Fibroblast of skin of abdomen (primary cell): Measurements from ENCODE around the gene PVALB.

Experiments used
- DNase-seq: peaks from one replicate; pipeline ENCODE4 v3.0.0-alpha.2; 2013

Gene PVALB

DNA sequence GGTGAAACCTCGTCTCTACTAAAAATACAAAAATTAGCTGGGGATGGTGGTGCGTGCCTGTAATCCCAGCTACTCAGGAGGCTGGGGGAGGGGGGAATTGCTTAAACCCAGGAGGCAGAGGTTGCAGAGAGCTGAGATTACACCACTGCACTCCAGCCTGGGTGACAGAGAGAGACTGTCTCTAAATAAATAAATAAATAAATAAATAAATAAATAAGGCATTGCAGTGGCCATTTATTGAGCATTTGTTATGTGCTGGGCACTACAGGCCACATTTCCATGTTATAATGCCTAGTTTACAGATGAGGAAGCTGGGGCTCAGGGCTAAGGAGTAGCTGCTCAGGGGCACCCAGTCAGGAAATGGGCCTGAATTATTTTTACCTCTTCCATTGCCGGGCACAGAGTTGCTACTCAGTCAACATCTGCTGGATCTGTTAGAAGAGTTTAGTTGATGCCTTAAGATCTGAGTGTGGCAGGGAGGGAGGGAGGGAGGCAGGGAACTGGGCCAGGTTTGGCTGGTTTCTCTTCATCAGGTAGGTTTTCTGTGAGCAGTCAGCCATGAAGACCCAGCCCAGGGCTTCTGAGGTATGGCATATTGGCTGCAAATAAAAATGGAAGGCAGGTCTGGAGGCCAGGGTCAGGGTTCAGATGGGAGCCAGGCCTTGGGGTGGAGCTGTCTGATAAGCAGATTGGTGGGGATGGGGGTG, 5.6 kb downstream of the PVALB start:
- no peak for DNase-seq

DNA sequence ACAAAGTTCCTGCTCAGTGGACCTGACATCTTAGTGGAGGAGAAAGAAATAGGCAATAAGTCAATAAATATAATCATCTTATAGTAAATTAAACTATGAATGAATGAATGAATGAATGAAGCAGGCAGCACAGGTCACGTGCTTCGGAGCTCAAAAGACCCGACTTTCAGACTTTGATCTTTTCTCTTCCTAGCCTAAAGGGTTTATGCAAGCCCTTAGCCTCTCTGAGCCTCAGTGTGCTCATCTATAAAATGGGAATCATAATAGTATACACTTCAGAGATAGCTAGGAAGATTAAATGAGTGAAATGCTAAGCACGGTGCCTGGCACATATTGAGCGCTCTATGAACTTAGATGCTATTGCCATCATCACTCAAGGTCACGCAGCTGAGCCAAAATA, 7.5 kb downstream of the PVALB start:
- no peak for DNase-seq

DNA sequence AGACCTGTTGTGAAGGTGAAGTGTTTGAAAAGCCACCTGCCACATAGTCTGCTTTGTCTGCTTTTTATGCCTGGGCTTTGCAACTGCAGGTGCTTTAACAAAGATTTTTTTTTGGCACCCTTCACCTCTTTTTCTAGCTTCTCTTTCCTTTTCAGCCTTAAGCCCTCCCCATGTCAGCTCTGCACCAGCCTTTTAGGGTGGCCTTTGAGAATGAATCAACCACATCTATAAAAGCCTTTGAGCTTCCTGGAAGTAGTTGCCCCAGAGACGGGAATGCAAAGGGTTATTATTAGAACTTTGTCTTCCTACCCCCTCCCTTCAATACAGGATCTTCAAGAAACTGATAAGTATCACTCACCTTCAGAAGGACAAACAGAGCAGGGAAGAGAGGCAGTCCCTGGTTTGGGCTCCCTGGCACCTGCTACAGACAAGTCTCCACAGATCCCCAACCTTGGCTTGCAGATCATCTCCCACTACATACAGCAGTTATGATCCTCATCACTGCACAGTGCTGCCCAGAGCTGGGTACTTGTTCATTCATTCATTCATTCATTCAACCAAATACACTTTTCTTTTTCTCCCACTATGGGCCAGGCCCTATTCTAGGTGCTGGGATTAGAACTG, 8.0 kb downstream of the PVALB start:
- no peak for DNase-seq

DNA sequence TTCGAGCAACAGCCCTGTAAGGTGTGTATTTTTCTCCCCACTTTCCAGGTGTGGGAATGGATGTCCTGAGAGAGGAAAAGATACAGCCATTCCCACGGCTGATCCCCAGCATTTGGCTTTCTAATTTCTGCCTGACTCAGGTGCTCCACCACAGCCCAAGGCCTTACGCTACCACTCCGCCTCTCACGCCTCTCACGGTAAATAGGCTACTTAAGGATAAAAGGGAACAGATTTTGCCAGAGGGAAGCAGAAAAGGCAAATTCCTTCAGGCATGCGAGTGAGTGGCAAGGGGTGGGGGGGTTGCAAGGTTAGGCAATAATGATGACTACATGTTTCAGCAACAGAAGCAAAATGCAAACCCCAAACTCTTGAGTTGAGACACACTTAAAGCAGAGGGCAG, 9.2 kb downstream of the PVALB start:
- DNase-seq = no peak

DNA sequence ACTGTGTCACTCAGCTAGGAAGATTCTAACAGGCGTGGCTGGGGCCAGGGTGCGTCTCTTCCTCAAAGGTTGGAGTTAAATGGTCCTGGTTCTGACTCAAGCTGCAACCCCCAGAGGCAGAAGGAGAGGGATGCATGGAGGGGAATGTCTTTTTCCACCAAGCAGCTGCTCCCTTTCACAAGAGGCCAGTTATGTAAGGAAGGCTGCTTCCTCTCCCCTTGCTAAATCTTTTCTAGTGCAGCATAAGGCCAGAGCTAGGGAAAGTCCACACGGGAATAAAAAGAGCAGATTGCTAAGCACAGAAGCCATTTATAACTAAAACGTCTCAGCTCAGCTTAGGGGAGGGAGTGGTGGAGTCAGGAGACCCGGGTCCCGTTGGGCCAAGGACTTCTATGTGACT, 10.0 kb downstream of the PVALB start:
- no peak for DNase-seq

DNA sequence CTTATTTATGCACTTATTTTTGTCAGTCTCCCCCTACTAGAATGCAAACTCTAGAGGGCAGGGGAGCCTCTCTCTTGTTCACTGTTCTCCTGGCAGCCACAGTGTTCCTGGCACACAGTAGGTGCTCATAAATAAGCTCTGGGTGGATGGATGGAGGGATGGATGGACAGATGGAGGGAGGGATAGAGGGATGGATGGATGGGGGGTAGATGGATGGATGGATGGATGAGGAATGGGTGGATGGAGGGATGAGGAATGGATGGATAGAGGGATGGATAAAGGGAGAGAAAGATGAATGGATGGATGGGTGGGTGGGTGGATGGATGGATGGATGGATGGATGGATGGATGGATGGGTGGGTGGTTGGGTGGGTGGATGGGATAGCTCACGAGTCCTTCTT, 13.5 kb downstream of the PVALB start:
- DNase-seq = no peak

DNA sequence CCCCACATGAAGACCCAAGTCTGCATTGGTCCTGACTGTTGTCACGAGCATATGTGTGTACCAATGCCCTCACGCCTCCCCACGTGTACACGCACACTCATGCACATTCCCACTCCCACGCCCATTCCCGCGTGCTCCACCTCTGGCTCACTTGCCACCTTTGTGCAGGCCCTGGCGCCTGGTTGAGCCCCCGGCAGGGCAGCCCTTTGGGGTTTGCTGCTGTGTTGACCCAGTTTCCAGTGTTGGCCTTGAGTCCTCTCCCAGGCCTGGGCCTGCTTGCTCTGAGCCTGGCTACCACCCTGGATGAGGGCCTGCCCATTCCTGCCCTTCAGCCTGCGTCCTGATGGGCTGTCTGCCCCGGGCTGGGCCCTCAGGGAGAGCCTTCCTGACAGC, 18.2 kb downstream of the PVALB start:
- DNase-seq = no peak

DNA sequence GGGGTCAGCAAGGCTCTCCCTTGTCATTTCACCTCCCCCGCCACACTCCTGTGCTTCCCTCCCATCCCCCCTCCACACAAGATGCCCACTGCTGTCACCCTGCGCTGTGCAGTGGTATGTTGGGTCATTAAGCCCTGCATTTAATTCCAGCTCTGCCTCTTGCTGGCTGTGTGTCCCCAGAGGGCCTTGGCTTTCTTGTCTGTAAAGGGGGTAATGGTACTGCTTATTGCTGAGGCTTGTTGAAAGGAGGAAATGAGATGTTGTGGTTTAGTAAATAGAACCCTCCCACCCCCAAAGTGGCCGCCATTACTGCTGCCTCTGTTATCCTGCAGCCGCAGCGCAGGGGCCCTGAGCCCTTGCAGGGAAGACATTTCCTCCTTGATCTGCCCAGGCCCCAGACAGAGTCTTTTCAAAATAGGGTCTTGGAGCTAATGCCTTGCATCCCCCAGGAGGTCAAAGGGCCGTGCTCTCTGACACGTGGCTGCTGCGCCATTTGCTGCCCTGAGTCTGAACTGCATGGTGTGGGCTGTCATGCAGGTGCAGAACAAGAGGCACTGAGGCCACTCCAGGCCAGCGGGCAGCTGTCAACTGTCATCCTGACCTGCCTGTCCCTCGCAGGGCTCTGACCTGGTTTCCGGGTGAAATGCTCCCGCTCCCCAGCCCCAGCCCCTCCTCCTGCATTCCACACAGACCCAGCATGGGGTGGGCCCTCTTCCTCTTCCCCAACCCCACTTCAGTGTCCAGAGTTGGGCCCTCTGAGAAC, 18.7 kb downstream of the PVALB start:
- no peak for DNase-seq

DNA sequence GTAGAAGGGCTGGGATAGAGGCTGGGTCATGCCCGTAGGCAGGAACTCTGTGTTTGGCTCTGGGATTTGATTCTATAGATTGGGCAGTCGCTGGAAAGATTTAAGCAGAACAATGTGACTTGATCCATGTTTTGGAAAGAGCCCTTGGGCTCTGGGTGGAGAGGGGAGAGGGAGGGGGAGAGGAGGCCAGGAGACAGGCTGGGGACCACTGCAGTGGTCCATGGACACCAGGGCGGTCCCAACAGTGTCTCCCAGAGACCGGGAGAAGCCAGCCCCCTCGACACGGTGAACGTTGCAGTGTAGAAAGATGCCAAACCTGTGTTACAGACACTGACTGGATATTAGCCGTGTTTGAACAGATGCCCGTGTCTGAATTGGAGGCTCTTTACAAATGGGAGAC, 19.5 kb downstream of the PVALB start:
- no peak for DNase-seq

DNA sequence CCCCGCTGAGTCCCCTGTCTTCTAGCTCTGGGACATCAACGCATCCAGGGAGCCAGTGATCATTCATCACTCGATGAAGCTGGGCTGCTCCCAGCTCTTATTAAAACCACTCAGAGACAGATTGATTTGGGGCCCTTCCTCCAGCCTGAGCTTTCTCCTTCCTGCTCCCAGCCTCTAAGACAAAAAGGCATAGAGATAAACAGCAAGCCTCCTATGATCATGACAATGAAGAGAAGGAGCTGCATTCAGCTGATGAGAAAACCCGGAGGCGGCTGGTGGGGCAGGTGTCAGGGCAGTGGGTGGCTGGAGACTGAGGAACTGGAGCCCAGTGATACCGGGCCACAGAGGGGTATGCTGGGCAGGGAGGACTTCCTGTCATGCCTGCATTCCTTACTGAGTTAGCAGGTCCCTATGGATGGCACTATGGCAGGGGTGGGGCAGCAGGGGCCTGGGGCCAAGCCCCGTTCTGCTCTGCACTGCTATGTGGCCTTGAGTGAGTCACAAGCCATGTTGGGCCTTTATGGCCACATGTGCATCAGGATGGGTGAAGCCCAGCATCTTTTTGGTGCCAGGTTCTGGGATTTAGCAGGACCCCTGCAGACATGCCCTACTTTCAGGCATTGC, 20.2 kb downstream of the PVALB start:
- no peak for DNase-seq

DNA sequence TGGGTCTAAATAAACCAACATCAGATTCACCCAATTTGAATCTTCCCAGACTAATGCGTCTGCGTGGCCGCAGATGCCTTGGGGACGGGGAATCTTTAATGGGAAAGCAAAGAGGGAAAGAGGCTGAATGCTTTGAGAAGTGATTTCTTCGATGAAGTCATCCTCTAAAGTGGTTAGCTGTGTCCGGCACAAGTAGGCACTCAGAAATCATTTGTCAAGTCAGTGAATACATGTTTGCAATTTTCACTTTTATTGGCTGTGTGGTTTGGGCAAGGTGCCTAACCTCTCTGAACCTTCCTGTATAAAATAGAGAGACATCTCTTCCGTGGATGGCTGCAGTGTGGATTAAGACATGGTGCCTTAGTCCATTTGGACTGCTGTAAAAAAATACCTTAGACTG, 21.2 kb downstream of the PVALB start:
- DNase-seq = no peak

DNA sequence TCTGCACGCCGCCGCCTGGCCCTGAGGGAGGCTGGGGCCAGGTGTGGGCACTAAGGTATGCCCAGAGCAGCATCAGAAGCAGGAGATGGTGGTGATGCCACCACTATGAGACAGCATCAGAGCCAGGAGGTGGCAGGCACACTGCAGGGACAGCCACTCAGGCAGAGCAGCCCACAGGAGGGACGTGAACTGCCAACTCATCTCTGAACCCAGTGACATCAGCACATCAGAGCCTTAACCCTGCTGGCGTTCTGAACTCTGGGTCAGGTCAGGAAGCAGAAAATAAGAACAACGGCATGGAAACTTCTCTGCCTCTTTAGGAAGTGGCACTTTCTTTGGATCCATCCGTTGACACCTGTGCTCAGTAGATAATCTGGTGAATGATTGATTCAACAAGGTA, 26.2 kb downstream of the PVALB start:
- no peak for DNase-seq

DNA sequence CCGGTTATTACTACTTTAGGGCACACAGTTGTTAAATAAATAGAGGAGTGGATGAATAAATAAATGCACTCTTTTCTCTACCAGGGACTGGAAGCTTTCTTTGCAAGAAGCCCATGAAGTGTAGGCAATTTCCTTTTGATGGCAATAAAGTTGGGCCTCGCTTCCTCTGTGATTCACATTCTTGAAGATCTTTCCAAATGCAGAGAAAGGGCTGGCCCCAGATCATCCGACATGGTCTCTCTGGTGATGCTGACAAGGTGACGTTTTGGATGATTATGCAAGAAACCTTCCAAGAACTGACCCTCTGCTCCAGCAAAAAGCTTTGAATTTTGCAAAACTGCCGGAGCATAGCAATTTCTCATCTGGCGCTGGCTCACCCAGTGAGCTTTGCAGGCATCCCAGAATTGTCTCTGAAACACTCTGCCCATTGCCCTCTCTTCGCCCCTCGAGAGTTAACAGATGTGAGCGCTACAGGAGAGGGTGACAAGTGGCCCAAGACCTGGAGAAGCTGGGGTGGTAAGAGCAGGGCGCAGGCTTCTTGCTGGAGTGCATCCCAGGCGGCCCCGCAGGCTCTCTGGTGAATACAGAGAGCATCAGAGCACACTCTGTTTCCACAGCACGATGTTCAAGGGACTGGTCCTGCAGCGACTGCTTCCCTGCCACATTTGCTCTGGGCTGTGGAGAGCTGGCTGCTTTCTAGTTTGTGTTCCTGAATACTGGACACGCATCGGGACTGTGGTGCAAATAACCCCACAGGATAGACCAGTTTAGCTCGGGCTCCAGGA, 29.4 kb downstream of the PVALB start:
- DNase-seq = no peak

DNA sequence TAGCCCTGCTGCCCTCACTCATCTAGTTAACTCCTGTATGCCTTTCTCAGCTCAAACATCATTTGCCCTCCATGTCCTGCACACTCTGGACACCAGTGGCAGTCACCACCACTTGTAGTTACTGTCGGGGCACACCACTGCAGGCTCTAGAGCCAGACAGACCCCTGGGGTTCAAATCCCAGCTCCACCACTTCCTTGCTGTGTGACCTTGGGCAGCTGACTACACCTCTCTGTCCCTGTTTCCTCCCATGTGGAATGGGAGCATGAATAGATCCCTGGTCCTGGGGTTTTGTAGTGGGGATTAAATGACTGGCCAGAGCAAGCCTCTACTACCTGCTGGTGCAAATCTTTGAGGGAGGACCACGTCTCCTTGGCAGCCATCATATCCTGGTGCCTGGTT, 33.1 kb downstream of the PVALB start:
- no peak for DNase-seq

DNA sequence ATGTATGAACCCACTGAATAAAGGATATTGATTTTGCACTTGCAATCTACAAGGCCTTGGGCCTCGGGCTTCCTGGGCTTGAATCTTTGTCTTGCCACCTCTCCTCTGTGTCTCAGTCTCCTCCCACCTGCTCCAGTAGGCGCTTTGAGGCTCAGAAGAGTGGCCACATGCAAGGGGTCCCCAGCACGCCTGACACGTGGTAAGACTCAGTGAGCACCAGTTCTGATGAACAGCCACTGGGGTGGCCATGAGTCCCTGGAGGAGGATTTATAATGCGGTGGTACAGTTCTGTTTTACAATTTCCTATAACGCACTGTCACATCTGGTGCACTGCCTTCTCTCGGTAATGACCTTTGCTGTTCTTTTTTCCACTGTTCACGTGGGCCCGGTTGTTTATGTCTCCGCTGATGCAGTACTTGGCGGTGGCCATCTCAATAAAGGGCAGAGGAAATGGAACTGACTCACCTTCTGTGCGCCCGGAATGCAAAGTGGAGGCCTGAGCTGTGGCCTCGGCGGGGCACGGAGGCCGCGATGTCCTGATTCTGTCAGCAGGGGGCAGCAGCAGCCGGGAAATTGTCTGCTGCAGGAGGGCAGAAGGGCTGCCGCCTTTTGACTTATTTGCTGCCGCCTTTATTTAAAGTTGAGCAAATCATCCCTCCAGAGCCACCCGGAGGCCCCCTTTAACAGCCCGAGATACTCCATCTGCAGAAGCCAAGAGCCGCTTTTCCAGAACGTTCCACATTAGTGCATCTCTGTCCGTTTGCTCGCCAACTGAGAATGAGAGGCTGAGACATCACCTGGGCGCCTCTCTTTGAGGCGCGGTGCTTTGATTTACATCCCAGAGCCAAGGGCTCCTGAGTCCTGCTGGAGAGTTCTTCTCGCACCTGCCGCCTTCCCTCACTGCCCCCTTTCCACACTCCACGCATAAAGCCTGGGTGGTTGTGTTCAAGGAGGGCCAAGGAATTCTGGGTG, 34.9 kb downstream of the PVALB start:
- peak; percentile 78 for DNase-seq

DNA sequence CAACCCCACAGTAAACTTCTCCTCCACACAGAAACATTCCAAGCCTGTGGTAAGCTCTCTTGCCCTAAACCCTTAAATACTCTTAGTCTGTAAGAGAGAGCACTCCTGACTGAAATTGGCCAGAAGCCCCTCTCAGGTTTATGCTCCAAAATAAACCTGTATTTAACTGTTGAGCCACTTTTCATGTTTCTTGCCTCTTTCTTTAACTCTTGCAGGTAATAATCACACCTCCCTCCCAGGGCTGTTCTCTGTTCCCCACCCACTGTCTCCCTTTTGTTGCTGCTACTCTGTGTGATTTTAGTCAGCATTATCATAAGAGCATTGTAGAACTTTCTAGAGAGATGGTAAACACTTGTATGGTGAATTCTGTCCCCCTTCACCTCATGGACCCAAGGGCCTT, 38.8 kb downstream of the PVALB start:
- no peak for DNase-seq

DNA sequence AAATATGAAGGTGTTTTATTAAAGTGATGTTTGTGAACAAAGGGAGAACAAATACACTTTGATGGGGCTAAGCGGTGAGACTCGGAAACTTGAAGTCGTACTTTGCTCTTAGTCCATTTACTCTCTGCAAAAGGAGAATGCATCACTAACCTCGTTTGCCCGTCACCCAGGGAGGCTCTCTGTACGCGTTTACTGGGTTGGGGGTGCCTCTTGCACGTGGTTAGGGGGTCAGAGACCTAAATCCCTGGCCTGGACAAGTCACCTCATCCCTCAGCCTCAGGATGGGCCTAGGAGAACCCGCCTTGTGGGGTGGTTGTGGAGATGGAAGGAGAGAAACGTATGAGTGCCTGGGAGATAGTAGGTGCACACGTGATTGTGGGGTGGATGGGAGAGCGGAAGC, 40.1 kb downstream of the PVALB start:
- DNase-seq = no peak

DNA sequence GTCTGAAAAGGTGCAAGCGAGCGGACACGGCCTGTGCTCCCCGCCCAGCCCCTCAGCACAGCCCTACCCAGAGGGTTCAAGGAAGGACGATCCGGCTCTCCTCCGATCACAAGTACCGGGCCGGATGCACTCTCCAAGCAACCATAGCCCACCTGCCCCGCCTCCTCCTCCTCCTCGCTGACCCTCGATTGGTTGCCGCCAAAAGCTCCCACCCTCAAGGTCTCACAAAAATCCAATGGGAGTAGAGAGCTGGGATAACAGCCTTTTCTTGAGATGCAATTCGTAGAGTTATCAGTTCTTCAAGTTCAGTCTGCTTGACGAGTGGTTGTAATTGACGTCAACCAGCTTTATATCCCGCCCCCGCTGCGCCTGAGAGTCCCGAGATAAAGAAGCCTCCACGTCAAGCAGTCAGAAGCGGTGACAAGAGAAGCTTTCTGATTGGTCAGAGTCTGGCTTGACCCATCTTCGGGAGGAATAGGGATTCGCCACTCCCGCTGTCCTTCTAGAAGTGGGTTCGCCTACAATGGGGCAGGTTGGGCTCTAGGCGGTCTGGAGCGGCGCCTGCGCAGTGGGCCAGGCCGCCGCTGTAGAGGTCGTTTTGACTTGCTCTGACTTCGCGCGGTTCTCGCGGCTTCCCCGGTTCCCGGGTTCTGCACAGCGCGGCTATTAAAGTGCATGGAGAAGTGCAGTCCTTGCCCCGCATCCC, 40.7 kb downstream of the PVALB start, which contains the start of gene IFT27:
Gene IFT27, minus strand, starts transcription at position 156 of the 706 bp plus-strand sequence. CDS start 412 bp downstream, outside the sequence.
- DNase-seq = peak; percentile 100

DNA sequence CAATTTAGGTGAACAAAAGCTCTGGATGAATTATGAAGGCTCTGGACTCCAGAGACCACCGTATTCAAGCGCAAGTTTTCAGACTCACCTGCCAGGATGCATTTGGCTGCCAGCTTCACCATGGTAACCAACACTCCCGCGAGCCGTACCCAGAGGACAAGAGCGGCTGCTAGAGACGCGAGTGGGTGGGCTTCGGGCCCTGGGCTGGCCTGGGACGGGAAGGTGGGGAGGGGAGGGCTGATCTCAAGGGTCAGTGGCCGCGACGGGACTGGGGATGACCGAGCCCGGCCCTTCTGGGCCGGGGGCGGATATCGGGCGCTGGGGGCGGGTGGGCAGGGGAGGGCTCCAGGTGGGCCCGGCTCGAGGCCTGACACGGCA, 41.3 kb downstream of the PVALB start:
- no peak for DNase-seq

DNA sequence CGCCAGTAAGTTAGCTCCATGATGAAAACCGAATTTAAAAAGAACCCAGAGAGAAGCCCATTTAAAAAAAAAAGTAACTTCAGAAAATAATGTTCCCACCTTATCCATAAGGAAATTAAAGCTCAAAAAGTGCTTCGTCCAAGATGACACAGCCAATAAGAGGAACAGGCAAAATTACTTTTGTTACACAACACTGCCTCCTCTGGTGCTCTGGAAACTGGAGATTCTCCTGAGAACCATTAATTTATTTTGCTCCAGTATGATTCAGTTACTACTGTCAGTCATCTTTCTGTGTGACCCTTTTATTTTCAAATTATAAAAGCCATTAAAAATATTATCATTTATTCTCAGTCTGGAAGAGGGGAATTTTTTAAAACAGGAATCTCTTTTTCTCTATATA, 42.9 kb downstream of the PVALB start:
- DNase-seq = peak; percentile 24

DNA sequence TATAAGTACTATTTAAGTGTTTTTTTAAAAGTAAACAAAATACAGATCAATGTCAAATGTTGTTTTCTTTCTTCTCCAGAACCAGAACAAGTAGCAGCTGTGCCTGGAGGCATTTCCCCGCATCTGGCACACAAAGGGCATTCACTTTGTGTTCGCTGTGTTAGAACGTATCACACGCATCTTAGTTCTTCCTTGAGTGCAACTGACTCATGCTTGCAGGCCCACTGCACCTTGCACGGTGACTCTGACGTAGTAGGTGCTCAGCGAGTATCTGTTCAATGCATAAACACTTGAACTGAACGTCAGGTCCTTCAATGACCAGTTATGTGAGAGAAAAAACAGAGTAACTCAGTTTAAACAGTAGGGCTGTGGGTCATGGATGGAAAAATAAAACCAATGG, 44.4 kb downstream of the PVALB start:
- DNase-seq = no peak
